Measurements from ENCODE around the gene KRT74. TPM values are rescaled to one million over a fixed set of nuclear protein-coding genes. Genes with fewer than 3 reads are reported as not detected.

KRT74 gene
- polyA plus RNA-seq, 1 donor (not counting 4 experiments of a cell fraction or from before 2014, with no cell fraction given), result 0.17 TPM

DNA sequence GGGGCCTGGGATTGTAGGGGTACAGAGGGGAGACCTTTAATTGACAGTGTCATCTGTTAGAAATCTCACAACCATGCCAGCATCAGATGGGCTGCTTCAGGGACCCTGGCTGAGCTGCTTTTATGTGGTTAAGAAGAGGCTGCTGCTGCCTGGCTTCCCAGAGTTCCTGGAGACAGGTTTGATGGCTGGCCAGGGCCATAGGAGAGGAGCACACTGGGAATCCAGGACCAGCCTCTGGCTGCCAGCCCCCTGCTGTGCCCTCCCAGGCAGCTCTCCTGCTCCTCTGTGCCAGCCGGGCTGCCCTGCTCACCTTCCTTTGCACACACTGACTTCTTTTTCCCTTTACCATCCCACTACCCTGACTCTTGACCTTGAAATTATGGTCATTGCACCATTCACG, 45.2 kb upstream of the KRT74 start:
- no peak overlapping the region for H3K4me3 ChIP-seq (ENCODE audit: control insufficient read depth in 2 of 3, extremely low read depth in 1 of 3, insufficient read depth in 2 of 3, low read depth in 1 of 3, low read length in 3 of 3)
- H3K9me3 ChIP-seq (ENCODE audit: control insufficient read depth, low read depth, low read length), result no peaks in the 10 kb centered on the region
- no peak overlapping the region for H3K4me2 ChIP-seq (ENCODE audit: control insufficient read depth, extremely low read depth, insufficient read depth, low read depth, low read length)
- no peak overlapping the region for H2AFZ ChIP-seq (ENCODE audit: control insufficient read depth, low read length)
- no peaks in the 10 kb centered on the region for H3K9me1 ChIP-seq (ENCODE audit: control insufficient read depth, extremely low read depth, insufficient read depth, low read length)
- no peaks in the 10 kb centered on the region for H3K36me3 ChIP-seq (ENCODE audit: control insufficient read depth in 2 of 2, extremely low read depth in 1 of 2, insufficient read depth in 2 of 2, low read length in 2 of 2)
- H4K20me1 ChIP-seq (ENCODE audit: control insufficient read depth, extremely low read depth, insufficient read depth, low read length), result no peaks in the 10 kb centered on the region
- H3K4me1 ChIP-seq (ENCODE audit: control insufficient read depth, extremely low read depth, insufficient read depth, low read length), result no peaks in the 10 kb centered on the region
- peaks cover 14% of the 10 kb centered on the region for H3K27me3 ChIP-seq (ENCODE audit: control insufficient read depth, extremely low read depth, insufficient read depth, low read length)
- no peak for FAIRE-seq
- TF ChIP-seq, protein P1, sequence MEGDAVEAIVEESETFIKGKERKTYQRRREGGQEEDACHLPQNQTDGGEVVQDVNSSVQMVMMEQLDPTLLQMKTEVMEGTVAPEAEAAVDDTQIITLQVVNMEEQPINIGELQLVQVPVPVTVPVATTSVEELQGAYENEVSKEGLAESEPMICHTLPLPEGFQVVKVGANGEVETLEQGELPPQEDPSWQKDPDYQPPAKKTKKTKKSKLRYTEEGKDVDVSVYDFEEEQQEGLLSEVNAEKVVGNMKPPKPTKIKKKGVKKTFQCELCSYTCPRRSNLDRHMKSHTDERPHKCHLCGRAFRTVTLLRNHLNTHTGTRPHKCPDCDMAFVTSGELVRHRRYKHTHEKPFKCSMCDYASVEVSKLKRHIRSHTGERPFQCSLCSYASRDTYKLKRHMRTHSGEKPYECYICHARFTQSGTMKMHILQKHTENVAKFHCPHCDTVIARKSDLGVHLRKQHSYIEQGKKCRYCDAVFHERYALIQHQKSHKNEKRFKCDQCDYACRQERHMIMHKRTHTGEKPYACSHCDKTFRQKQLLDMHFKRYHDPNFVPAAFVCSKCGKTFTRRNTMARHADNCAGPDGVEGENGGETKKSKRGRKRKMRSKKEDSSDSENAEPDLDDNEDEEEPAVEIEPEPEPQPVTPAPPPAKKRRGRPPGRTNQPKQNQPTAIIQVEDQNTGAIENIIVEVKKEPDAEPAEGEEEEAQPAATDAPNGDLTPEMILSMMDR (optimal IDR thresholded peaks at IDR 0.05 in 1 of 3, IDR thresholded peaks at IDR 0.05 in 1 of 3, conservative IDR thresholded peaks at IDR 0.05 in 1 of 3; ENCODE audit: extremely low read depth in 1 of 3, insufficient read depth in 2 of 3, low read length in 3 of 3), result no peak
- no peak for TF ChIP-seq EZH2 (IDR thresholded peaks at IDR 0.05; ENCODE audit: low read length)
- dilution Hi-C loops (cut with MboI; ENCODE audit: extremely low pct_ligation_motif_present, low sequenced_read_pairs), result no loop called here
- no peak for DNase-seq (ENCODE audit: low read depth, low spot score)
- H3K27ac ChIP-seq (ENCODE audit: control insufficient read depth, insufficient read depth, low read length), result no peak overlapping the region
- no peaks in the 10 kb centered on the region for H3K79me2 ChIP-seq (ENCODE audit: control insufficient read depth, insufficient read depth, low read length)
- no peak overlapping the region for H3K9ac ChIP-seq (ENCODE audit: control insufficient read depth, extremely low read depth, insufficient read depth, low read length)

DNA sequence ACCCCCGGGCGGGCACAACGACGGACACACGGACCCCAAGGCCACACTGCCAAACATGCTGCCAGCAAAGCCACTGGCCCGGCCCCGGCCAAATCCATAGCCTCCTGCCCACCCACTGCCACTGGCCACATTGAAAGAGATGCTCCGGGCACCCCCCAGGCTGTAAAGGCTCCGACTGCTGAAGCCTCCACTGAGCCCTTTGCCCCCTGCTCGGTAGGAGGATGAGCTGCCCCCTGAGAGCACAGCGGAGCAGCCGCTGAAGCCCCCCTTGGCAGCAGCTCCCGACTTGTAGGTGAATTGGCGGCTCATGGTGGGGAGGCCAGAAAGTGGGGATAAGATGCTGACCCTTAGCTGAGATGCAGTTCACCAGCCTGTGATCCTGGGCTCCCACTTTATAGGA, 44.6 kb upstream of the KRT74 start, which contains the start of gene KRT73:
TSS of gene KRT73 (minus strand) at position 344 of the 400 bp plus-strand sequence. CDS start at position 309, 35 bp downstream.
- Histone ChIP-seq H3K4me2 (ENCODE audit: control insufficient read depth, extremely low read depth, insufficient read depth, low read depth, low read length) (no peak within 1 kb of the TSS), H3K9ac (ENCODE audit: control insufficient read depth, extremely low read depth, insufficient read depth, low read length) (no peak within 1 kb of the TSS), H3K4me3 (ENCODE audit: control insufficient read depth in 2 of 3, extremely low read depth in 1 of 3, insufficient read depth in 2 of 3, low read depth in 1 of 3, low read length in 3 of 3) (no peak within 1 kb of the TSS), H3K4me1 (ENCODE audit: control insufficient read depth, extremely low read depth, insufficient read depth, low read length) (no peaks in the 10 kb centered on the region), H4K20me1 (ENCODE audit: control insufficient read depth, extremely low read depth, insufficient read depth, low read length) (no peaks in the 10 kb centered on the region), H3K9me1 (ENCODE audit: control insufficient read depth, extremely low read depth, insufficient read depth, low read length) (no peaks in the 10 kb centered on the region), H2AFZ (ENCODE audit: control insufficient read depth, low read length) (no peak within 1 kb of the TSS), H3K79me2 (ENCODE audit: control insufficient read depth, insufficient read depth, low read length) (no peaks in the 10 kb centered on the region), H3K27ac (ENCODE audit: control insufficient read depth, insufficient read depth, low read length) (no peak within 1 kb of the TSS), H3K27me3 (ENCODE audit: control insufficient read depth, extremely low read depth, insufficient read depth, low read length) (peaks cover 14% of the 10 kb centered on the region), H3K36me3 (ENCODE audit: control insufficient read depth in 2 of 2, extremely low read depth in 1 of 2, insufficient read depth in 2 of 2, low read length in 2 of 2) (no peaks in the 10 kb centered on the region), H3K9me3 (ENCODE audit: control insufficient read depth, low read depth, low read length) (no peaks in the 10 kb centered on the region)
- TF ChIP-seq EZH2 (IDR thresholded peaks at IDR 0.05; ENCODE audit: low read length), result no peak
- TF ChIP-seq, protein P1 (optimal IDR thresholded peaks at IDR 0.05 in 1 of 3, IDR thresholded peaks at IDR 0.05 in 1 of 3, conservative IDR thresholded peaks at IDR 0.05 in 1 of 3; ENCODE audit: extremely low read depth in 1 of 3, insufficient read depth in 2 of 3, low read length in 3 of 3), result no peak
- dilution Hi-C loops (cut with MboI; ENCODE audit: extremely low pct_ligation_motif_present, low sequenced_read_pairs), result no loop called here
- FAIRE-seq, result no peak
- DNase-seq (ENCODE audit: low read depth, low spot score), result no peak
